Activated T-helper 2 cell treated with anti-CD3 and anti-CD28 coated beads, Interferon-gamma antibody, Interleukin-2, Interleukin-4, amounts not matched to agents 10 μg/mL and 5 μg/mL and 100 μg/mL, durations not matched to agents 14 hours and 24 hours and 36 hours (primary cell): ENCODE results near the gene USP47. TPM values are rescaled to one million over a fixed set of nuclear protein-coding genes. Genes with fewer than 3 reads are reported as not detected.
"Not testable (repeated sequence)": the region's sequence is repeated elsewhere in the genome, so short reads cannot be mapped to it uniquely, and the experiment has no call there.

Experiments
- DNase-seq: peaks from one replicate; pipeline ENCODE4 v3.0.0; 2021; ENCODE audit warnings: low spot score
- H3K27ac Mint-ChIP-seq: one replicate; pipeline ENCODE4 v1.8.0; 2021; ENCODE audit warnings: mixed read lengths
- H3K27me3 Mint-ChIP-seq: one replicate; pipeline ENCODE4 v1.8.0; 2021; ENCODE audit warnings: low read depth, mixed read lengths
- H3K36me3 Mint-ChIP-seq: one replicate; pipeline ENCODE4 v1.8.0; 2021; ENCODE audit warnings: low read depth, mixed read lengths
- H3K4me1 Mint-ChIP-seq: one replicate; pipeline ENCODE4 v1.8.0; 2021; ENCODE audit warnings: low read depth, mixed read lengths
- H3K4me3 Mint-ChIP-seq: one replicate; pipeline ENCODE4 v1.8.0; 2021; ENCODE audit warnings: low read depth, mild to moderate bottlenecking, moderate library complexity, mixed read lengths
- H3K9me3 Mint-ChIP-seq: one replicate; pipeline ENCODE4 v1.8.0; 2021; ENCODE audit warnings: mixed read lengths
- intact Hi-C: fragments of 100-400 bp; cut with micrococcal nuclease; formaldehyde crosslinking; loops from one replicate; pipeline ENCODE4 v1.15.1; 2023
- total RNA-seq: library from RNA; stranded (reverse); gene quantifications from 2 replicates; pipeline ENCODE4 v1.2.3, GENCODE V29; 2022

The USP47 gene
- total RNA-seq, 1 donor from 2014 or later, result 55.8 TPM

DNA sequence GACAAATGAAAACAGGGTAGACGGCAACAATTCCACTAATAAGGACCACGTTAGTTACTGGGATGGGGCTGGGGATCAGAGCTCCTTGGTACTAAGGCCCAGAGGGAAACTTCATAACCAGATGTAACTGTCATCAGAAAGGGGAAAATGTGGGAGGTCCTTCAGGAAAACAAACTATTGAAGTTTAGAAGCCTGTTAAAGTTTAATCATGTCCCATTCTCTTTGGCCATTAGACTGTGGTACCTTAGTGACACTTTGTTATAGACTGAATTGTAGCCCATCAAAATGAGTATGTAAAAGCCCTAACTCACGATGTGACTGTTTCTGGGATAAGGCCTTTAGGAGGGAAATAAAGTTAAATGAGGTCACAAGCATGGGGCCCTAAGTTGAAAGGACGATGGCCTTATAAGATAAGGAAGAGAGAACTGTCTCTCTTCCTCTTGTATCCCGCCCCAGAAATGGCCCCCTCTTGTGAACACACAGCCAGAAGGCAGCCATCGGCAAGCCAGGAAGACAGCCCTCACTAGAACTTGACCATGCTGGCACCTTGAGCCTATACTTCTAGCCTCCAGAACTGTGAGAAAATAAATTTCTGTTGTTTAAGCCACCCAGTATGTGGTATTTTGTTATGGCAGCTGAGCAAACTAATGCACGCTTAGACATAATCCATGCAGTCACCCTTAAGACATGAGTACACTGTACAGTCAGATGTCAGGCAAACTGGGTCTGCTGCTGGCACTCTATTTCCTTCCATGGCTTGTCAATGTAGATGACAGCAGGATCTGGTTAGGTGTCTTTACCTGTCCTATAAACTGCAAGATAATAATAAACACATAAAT, 26.9 kb upstream of the USP47 start:
- no peak overlapping the region for H3K4me3 Mint-ChIP-seq
- intact Hi-C loops, result no loop called here
- H3K9me3 Mint-ChIP-seq, result no peaks in the 10 kb centered on the region
- H3K27ac Mint-ChIP-seq, result no peak overlapping the region
- no peaks in the 10 kb centered on the region for H3K36me3 Mint-ChIP-seq
- H3K27me3 Mint-ChIP-seq, result peaks cover 17% of the 10 kb centered on the region
- peaks cover 1% of the 10 kb centered on the region for H3K4me1 Mint-ChIP-seq
- no peak for DNase-seq

DNA sequence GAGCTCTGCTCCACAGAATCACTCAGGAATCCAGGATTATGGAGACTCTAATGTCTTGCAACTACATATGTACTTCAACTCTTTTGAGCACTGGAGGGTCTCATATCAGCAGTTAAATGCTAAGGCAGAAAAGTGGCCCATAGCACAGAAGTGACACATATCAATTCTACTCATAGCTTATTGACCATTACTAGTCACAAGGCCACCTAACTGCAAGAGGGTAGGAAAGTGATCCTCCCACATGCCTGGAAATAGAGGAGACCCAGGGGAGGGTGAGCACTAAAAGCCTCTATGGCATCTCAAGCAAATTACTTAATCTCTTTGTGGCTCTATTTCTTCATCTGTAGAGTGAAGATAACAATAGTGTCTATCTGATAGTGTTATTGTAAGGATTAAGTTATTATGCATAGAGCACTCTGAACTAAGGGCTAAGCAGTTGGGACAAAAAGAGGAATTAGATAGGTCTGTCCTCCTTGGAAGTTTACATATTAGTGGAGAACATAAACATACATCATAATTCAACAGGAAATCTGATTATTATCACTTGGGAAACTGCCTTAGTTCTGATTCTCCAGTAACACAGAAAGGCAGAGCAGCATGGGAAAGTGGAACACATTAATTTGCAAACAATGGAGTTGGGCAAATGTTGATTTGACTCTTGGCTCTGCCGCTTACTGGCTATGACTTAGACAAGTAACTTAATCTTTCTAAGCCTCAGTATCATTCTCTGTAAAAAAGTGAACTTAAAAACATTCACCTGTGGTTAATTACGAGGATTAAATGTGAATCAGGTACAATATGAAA, 25.1 kb upstream of the USP47 start:
- no peaks in the 10 kb centered on the region for H3K9me3 Mint-ChIP-seq
- no peaks in the 10 kb centered on the region for H3K36me3 Mint-ChIP-seq
- intact Hi-C loops, result no loop called here
- no peak overlapping the region for H3K4me3 Mint-ChIP-seq
- peaks cover 1% of the 10 kb centered on the region for H3K4me1 Mint-ChIP-seq
- no peak overlapping the region for H3K27ac Mint-ChIP-seq
- peaks cover 23% of the 10 kb centered on the region for H3K27me3 Mint-ChIP-seq
- DNase-seq, result no peak

GRCh38 chr11:11817957-11818356, 23.8 kb upstream of the USP47 start:
- intact Hi-C loops, result no loop called here
- peaks cover 22% of the 10 kb centered on the region for H3K27me3 Mint-ChIP-seq
- no peak overlapping the region for H3K27ac Mint-ChIP-seq
- no peak overlapping the region for H3K4me3 Mint-ChIP-seq
- no peak for DNase-seq
- H3K9me3 Mint-ChIP-seq, result no peaks in the 10 kb centered on the region
- no peaks in the 10 kb centered on the region for H3K36me3 Mint-ChIP-seq
- peaks cover 1% of the 10 kb centered on the region for H3K4me1 Mint-ChIP-seq

- H3K27me3 Mint-ChIP-seq, result peaks cover 19% of the 10 kb centered on the region
- no peak overlapping the region for H3K27ac Mint-ChIP-seq
- no peak for DNase-seq
- intact Hi-C loops, result no loop called here
- H3K9me3 Mint-ChIP-seq, result no peaks in the 10 kb centered on the region
- no peak overlapping the region for H3K4me3 Mint-ChIP-seq
- peaks cover 1% of the 10 kb centered on the region for H3K4me1 Mint-ChIP-seq
- no peaks in the 10 kb centered on the region for H3K36me3 Mint-ChIP-seq
These were observed 23.1 kb upstream of the USP47 start for GRCh38 chr11:11818529-11819121.

DNA sequence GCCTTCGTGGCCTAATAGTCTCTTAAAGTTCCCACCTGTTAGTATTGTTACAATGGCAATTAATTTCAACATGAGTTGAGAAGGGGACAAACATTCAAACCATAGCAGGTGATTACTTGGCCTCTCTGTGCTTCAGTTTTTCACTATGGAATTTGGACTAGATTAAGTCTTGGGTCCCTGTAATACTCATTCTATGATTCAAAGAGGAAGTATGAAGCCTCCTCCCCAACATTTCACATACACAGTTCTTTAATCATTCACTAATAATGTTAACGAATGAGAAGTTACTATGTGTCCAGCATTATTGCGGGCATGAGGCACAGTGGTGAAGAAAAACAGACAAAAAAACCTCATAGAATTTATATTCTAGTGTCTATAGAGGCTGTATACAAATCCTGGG, 19.9 kb upstream of the USP47 start:
- Mint-ChIP-seq H3K4me3 (no peak overlapping the region), H3K36me3 (no peaks in the 10 kb centered on the region), H3K4me1 (no peaks in the 10 kb centered on the region), H3K27me3 (peaks cover 15% of the 10 kb centered on the region), H3K27ac (no peak overlapping the region), H3K9me3 (no peaks in the 10 kb centered on the region)
- no peak for DNase-seq
- intact Hi-C loops, result no loop called here

DNA sequence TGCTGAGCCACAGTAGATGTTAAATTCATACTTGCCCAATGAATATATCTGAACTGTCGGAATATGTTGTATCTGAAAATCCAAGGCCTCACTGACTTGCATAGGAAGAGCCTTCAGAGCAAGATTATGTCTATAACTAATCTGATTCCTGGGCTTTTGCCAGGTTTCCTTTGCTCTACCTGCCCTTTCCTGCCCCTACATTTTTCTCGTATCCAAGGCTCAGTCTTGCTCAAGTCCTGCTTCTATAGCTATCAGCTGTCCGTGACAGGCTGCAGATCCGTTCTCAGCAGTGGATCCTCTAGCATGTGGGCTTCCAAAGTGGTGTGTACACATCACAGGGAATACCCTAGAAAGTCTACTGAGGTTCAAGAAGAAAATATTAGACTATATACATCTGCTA, 18.8 kb upstream of the USP47 start:
- H3K27ac Mint-ChIP-seq, result no peak overlapping the region
- intact Hi-C loops, result no loop called here
- no peaks in the 10 kb centered on the region for H3K36me3 Mint-ChIP-seq
- no peaks in the 10 kb centered on the region for H3K4me1 Mint-ChIP-seq
- no peak overlapping the region for H3K4me3 Mint-ChIP-seq
- H3K9me3 Mint-ChIP-seq, result no peaks in the 10 kb centered on the region
- no peak for DNase-seq
- peaks cover 18% of the 10 kb centered on the region for H3K27me3 Mint-ChIP-seq

DNA sequence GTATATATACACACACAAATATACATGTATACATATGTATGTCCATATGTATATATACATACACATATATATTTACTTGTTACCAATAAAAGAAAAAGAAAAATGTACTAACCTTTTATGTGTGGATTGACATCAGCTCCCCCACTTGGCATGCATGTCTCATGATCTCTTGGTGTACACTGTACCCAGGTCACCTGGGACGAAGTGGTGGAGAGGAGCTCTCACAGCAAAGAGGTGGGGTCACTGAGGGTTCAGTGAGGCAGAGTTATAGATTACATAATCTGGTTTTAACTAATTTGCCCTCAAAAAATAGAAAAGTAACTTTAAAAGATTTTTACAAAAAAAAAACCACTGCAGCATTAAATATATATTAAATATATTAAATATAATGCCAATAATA, 15.5 kb upstream of the USP47 start:
- H3K4me1 Mint-ChIP-seq, result no peaks in the 10 kb centered on the region
- H3K9me3 Mint-ChIP-seq, result no peaks in the 10 kb centered on the region
- H3K27me3 Mint-ChIP-seq, result peaks cover 22% of the 10 kb centered on the region
- no peaks in the 10 kb centered on the region for H3K36me3 Mint-ChIP-seq
- no peak overlapping the region for H3K27ac Mint-ChIP-seq
- H3K4me3 Mint-ChIP-seq, result no peak overlapping the region
- intact Hi-C loops, result no loop called here
- no peak for DNase-seq

DNA sequence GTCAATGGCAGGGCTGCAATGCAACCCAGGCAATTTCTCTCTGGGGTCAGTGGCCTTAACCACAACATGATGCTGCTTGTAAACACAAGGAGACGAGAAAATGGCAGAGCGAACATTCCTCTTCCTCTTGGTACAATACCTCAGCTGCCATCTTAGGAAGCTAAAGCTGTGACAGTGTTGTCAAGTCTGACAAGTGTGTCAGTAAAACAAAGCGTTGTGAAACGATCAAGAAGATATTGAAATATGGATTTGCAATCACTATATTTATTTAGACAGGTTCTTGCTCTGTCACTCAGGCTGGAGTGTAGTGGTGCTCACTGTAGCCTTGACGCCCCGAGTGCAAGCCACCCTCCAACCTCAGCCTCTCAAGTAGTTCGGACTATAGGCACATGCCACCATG, 14.5 kb upstream of the USP47 start:
- no peaks in the 10 kb centered on the region for H3K4me1 Mint-ChIP-seq
- intact Hi-C loops, result no loop called here
- H3K9me3 Mint-ChIP-seq, result no peaks in the 10 kb centered on the region
- no peak for DNase-seq
- peaks cover 18% of the 10 kb centered on the region for H3K27me3 Mint-ChIP-seq
- H3K36me3 Mint-ChIP-seq, result no peaks in the 10 kb centered on the region
- no peak overlapping the region for H3K27ac Mint-ChIP-seq
- H3K4me3 Mint-ChIP-seq, result no peak overlapping the region

DNA sequence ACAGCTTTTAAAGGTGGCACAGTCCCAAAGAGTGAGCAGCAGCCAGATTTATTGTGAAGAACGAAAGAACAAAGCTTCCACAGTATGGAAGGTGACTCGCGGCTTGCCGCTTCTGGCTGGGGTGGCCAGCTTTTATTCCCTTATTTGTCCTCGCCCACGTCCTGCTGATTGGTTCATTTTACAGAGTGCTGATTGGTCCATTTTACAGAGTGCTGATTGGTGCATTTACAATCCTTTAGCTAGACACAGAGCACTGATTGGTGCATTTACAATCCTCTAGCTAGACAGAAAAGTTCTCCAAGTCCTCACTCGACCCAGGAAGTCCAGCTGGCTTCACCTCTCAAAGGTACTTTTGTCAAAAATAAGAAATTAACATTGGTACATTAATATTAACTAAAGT, 10.4 kb upstream of the USP47 start:
- H3K36me3 Mint-ChIP-seq, H3K27ac Mint-ChIP-seq, H3K4me3 Mint-ChIP-seq, H3K4me1 Mint-ChIP-seq, DNase-seq, intact Hi-C loops, H3K9me3 Mint-ChIP-seq: not testable (repeated sequence)
- peaks cover 40% of the 10 kb centered on the region for H3K27me3 Mint-ChIP-seq

DNA sequence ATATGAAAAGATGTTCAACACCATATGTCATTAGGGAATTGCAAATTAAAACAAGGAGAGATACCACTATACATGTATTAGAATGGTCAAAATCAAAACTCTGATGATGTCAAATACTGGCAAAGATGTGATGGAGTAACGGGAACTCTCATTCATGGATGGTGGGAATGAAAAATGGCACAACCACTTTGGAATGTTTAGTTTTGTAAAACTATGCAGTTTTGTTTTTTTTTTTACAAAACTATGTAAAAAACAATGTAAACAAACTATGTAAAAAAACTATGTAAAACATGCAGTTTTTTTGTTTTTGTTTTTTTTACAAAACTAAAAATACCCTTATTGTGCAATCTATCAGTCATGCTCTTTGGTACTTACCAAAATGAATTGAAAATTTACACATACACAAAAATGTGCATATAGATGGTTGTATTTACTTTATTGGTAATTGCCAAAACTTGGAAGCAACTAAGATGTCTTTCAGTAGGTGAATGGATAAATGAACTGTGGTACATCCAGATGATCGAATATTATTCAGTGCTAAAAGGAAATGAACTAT, 5.0 kb upstream of the USP47 start:
- peaks cover 2% of the 10 kb centered on the region for H3K4me1 Mint-ChIP-seq

DNA sequence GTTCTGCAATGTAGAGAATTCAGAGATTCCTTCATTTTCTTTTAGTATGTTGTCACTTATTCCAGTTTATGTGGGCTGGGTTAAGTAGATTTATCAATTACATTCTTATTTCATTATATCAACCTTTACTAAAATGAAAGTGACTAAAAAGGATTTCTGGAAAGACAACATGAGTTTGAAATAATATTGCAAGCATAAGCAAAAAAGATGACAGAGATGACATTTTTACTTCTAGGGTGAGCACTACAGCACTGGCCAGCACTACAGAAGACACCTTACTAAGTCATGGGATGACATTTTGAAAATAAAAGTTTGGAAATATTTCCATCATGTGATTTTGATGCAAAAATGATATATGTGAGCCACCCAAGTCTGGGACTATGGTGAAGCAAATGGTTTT, 2.1 kb upstream of the USP47 start:
- no peaks in the 10 kb centered on the region for H3K36me3 Mint-ChIP-seq
- peaks cover 8% of the 10 kb centered on the region for H3K9me3 Mint-ChIP-seq
- no peak overlapping the region for H3K4me3 Mint-ChIP-seq
- H3K4me1 Mint-ChIP-seq, result peaks cover 2% of the 10 kb centered on the region
- intact Hi-C loops, result loop anchor here (2.0 to 10.0 kb wide), 4 partner anchors 41 to 1382 kb away; partner anchors contain the start of genes AMPD3 and GALNT18
- peaks cover 31% of the 10 kb centered on the region for H3K27me3 Mint-ChIP-seq
- H3K27ac Mint-ChIP-seq, result no peak overlapping the region
- no peak for DNase-seq

More for the DNA sequence above, 5.0 kb upstream of the USP47 start:
- Mint-ChIP-seq H3K4me3 (no peak overlapping the region), H3K27ac (no peak overlapping the region), H3K9me3 (peaks cover 8% of the 10 kb centered on the region), H3K36me3 (no peaks in the 10 kb centered on the region), H3K27me3 (peaks cover 41% of the 10 kb centered on the region)
- DNase-seq, result no peak
- intact Hi-C loops, result no loop called here

DNA sequence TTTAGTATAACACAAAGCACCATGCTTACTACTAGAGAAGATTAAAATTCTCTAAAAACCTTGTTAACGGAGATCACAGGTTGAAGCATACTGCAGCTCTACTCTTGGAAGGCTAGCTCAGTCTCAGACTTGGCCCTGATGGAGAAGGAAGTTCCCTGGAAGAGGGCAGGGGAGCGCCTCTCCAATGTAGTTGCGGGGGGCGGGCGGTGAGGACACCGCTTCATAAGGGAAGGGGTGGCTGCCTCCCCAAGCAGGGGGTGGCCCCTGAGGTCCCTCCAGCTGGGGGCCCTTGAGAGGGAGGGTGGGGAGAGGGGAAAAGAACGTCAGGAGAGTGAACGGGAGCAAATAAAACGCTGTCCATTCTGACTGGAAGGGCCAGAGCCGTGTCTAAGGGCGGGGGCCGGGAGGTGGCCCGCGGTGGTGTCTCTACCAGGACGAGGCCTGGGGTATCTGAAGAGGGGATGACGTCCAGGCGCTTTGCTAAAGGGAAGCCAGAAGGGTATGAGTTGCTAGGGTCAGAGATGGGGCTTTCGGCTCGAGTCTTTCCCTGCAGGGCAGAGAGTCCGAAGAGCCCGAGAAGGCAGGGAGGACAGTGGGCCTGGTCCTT, 553 bp upstream of the USP47 start:
- peak overlapping the region; percentile 64 for H3K27ac Mint-ChIP-seq
- peaks cover 2% of the 10 kb centered on the region for H3K9me3 Mint-ChIP-seq
- H3K4me3 Mint-ChIP-seq, result no peak overlapping the region
- peaks cover 2% of the 10 kb centered on the region for H3K4me1 Mint-ChIP-seq
- intact Hi-C loops, result loop anchor here (2.0 to 10.0 kb wide), 4 partner anchors 42 to 1384 kb away; partner anchors contain the start of genes AMPD3 and GALNT18
- peaks cover 22% of the 10 kb centered on the region for H3K27me3 Mint-ChIP-seq
- peaks cover 3% of the 10 kb centered on the region for H3K36me3 Mint-ChIP-seq
- no peak for DNase-seq
